ENCODE results near the gene TMEM176A. TPM values are rescaled to one million over a fixed set of nuclear protein-coding genes. Genes with fewer than 3 reads are reported as not detected.

Gene TMEM176A
- total RNA-seq, 1 experiment from 2014 or later = 0.39 TPM

DNA sequence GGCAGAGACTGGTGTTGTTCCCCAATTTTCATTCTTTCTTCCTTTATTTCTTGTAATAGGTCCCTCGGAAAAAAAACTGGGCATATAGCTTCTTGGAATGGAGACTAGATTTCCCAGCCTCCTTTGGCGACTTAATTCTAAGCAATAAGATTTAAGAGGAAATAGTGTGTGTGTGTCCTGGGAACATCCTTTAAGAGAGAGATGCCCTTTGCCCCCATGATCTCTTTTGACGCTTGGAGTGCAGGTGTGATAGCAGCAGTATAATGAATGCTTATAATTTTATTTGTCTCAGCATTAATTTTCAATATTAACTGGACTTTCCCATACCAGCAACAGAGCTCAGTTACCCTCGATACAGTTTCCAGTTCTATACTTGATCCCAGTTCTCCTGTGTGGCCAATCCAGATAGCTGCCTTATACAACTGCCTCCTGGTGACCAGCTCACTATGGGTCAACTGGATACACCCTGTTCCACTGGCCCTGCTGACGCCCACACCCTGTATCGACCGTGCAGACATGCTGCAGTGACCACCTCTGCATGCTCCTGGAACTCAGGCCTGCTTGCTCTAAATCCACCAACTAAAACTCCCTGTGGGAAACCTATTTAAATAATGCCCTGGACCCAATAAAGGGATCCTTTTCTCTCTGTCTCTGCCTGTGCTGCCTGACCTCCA lies 13.9 kb downstream of the TMEM176A start:
- ChIA-PET POLR2A (no interaction called here), CTCF (no interaction called here)
- H3K27ac ChIP-seq (ENCODE audit: low read length) = no peak overlapping the region
- intact Hi-C loops (cut with micrococcal nuclease; ENCODE audit: unreplicated experiment) = no loop called here
- H3K36me3 ChIP-seq (ENCODE audit: control insufficient read depth, insufficient read depth, low read length) = no peaks in the 10 kb centered on the region
- DNase-seq (ENCODE audit: low read depth, low spot score) = no peak
- H3K27me3 ChIP-seq (ENCODE audit: control insufficient read depth, insufficient read depth, low read length) = no peaks in the 10 kb centered on the region
- ATAC-seq = no peak
- H3K4me1 ChIP-seq (ENCODE audit: control insufficient read depth, insufficient read depth, low read length) = no peaks in the 10 kb centered on the region
- no peak overlapping the region for H3K4me3 ChIP-seq (ENCODE audit: low read depth in 2 of 2, low read length in 2 of 2)
- no TSS peak for BruUV-seq (replicated peaks)
- in situ Hi-C loops (cut with HindIII; ENCODE audit: low pct_unique_long_range_greater_than_20kb, low sequenced_read_pairs) = no loop called here
- TF ChIP-seq, protein P1, sequence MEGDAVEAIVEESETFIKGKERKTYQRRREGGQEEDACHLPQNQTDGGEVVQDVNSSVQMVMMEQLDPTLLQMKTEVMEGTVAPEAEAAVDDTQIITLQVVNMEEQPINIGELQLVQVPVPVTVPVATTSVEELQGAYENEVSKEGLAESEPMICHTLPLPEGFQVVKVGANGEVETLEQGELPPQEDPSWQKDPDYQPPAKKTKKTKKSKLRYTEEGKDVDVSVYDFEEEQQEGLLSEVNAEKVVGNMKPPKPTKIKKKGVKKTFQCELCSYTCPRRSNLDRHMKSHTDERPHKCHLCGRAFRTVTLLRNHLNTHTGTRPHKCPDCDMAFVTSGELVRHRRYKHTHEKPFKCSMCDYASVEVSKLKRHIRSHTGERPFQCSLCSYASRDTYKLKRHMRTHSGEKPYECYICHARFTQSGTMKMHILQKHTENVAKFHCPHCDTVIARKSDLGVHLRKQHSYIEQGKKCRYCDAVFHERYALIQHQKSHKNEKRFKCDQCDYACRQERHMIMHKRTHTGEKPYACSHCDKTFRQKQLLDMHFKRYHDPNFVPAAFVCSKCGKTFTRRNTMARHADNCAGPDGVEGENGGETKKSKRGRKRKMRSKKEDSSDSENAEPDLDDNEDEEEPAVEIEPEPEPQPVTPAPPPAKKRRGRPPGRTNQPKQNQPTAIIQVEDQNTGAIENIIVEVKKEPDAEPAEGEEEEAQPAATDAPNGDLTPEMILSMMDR (IDR thresholded peaks at IDR 0.05) = no peak
- TF ChIP-seq SIN3A (IDR thresholded peaks at IDR 0.05; ENCODE audit: borderline replicate concordance, insufficient read depth, low read depth, low read length) (no peak), POLR2AphosphoS5 (IDR thresholded peaks at IDR 0.05; ENCODE audit: low read depth, low read length) (no peak), TCF7L2 (IDR thresholded peaks at IDR 0.05; ENCODE audit: low read depth, low read length) (no peak)
- TF ChIP-seq, protein P2, sequence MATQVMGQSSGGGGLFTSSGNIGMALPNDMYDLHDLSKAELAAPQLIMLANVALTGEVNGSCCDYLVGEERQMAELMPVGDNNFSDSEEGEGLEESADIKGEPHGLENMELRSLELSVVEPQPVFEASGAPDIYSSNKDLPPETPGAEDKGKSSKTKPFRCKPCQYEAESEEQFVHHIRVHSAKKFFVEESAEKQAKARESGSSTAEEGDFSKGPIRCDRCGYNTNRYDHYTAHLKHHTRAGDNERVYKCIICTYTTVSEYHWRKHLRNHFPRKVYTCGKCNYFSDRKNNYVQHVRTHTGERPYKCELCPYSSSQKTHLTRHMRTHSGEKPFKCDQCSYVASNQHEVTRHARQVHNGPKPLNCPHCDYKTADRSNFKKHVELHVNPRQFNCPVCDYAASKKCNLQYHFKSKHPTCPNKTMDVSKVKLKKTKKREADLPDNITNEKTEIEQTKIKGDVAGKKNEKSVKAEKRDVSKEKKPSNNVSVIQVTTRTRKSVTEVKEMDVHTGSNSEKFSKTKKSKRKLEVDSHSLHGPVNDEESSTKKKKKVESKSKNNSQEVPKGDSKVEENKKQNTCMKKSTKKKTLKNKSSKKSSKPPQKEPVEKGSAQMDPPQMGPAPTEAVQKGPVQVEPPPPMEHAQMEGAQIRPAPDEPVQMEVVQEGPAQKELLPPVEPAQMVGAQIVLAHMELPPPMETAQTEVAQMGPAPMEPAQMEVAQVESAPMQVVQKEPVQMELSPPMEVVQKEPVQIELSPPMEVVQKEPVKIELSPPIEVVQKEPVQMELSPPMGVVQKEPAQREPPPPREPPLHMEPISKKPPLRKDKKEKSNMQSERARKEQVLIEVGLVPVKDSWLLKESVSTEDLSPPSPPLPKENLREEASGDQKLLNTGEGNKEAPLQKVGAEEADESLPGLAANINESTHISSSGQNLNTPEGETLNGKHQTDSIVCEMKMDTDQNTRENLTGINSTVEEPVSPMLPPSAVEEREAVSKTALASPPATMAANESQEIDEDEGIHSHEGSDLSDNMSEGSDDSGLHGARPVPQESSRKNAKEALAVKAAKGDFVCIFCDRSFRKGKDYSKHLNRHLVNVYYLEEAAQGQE (IDR thresholded peaks at IDR 0.05; ENCODE audit: insufficient read depth in 1 of 2, low read depth in 2 of 2, low read length in 1 of 2) = no peak
- peaks cover 4% of the 10 kb centered on the region; the same call in 1 of the 2 replicates for H3K9me3 ChIP-seq (ENCODE audit: control insufficient read depth, insufficient read depth, low read depth, low read length)

DNA sequence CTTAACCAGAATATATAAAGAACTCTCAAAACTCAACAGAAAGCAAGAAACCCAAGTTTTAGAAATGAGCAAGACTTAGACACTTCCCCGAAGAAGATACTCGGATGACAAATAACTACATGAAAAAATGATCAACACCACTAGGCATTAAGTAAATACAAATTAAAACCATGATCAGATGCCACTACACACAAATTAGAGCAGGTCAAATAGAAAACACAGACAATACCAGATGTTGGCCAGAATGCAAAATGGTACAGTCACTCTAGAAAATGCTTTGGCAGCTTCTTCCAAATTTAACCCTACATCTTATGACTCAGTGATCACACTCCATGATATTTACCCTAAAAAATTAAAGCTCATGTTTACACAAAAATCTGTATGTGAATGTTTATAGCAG lies 18.4 kb downstream of the TMEM176A start:
- ChIA-PET CTCF (no interaction called here), POLR2A (no interaction called here)
- ATAC-seq (no peak), DNase-seq (ENCODE audit: low read depth, low spot score) (no peak)
- Histone ChIP-seq H3K4me3 (ENCODE audit: low read depth in 2 of 2, low read length in 2 of 2) (no peak overlapping the region), H3K27ac (ENCODE audit: low read length) (no peak overlapping the region), H3K4me1 (ENCODE audit: control insufficient read depth, insufficient read depth, low read length) (no peaks in the 10 kb centered on the region), H3K9me3 (ENCODE audit: control insufficient read depth, insufficient read depth, low read depth, low read length) (peaks cover 4% of the 10 kb centered on the region; the same call in 1 of the 2 replicates), H3K36me3 (ENCODE audit: control insufficient read depth, insufficient read depth, low read length) (no peaks in the 10 kb centered on the region), H3K27me3 (ENCODE audit: control insufficient read depth, insufficient read depth, low read length) (no peaks in the 10 kb centered on the region)
- no TSS peak for BruUV-seq (replicated peaks)
- intact Hi-C loops (cut with micrococcal nuclease; ENCODE audit: unreplicated experiment) = no loop called here
- in situ Hi-C loops (cut with HindIII; ENCODE audit: low pct_unique_long_range_greater_than_20kb, low sequenced_read_pairs) = no loop called here
- TF ChIP-seq SIN3A (IDR thresholded peaks at IDR 0.05; ENCODE audit: borderline replicate concordance, insufficient read depth, low read depth, low read length) (no peak), POLR2AphosphoS5 (IDR thresholded peaks at IDR 0.05; ENCODE audit: low read depth, low read length) (no peak), TCF7L2 (IDR thresholded peaks at IDR 0.05; ENCODE audit: low read depth, low read length) (no peak)
- TF ChIP-seq, protein P2 (IDR thresholded peaks at IDR 0.05; ENCODE audit: insufficient read depth in 1 of 2, low read depth in 2 of 2, low read length in 1 of 2) = no peak
- TF ChIP-seq, protein P1 (IDR thresholded peaks at IDR 0.05) = no peak
